Sigmoid colon (tissue), 7 donors: ENCODE measurements around the gene SPATA31C2. TPM values are rescaled to one million over a fixed set of nuclear protein-coding genes. Genes with fewer than 3 reads are reported as not detected.

Source experiments
- DNase-seq: peaks from one replicate; pipeline ENCODE4 v3.0.0-alpha.2; 2019
- H3K27ac ChIP-seq, 4 donors: fragments of 200-600 bp; sonication (generic); one replicate each; pipeline ENCODE4 v1.5.1; 2016 to 2019; ENCODE audit warnings: mild to moderate bottlenecking in 1 of 4
- H3K27me3 ChIP-seq, 3 donors: fragments of 200-600 bp; sonication (generic); one replicate each; pipeline ENCODE4 v1.5.1; 2019; ENCODE audit warnings: mild to moderate bottlenecking in 1 of 3
- H3K36me3 ChIP-seq, 4 donors: fragments of 200-600 bp; sonication (generic); one replicate each; pipeline ENCODE4 v1.5.1; 2016 to 2019
- H3K4me1 ChIP-seq, 4 donors: fragments of 200-600 bp; sonication (generic); one replicate each; pipeline ENCODE4 v1.5.1; 2017 to 2019
- H3K4me3 ChIP-seq, 4 donors: fragments of 200-600 bp; sonication (generic); one replicate each; pipeline ENCODE4 v1.5.1; 2017 to 2019; ENCODE audit warnings: mild to moderate bottlenecking in 2 of 4, moderate library complexity in 1 of 4
- H3K9me3 ChIP-seq, 4 donors: fragments of 200-600 bp in 3 of 4; sonication (generic) in 3 of 4; one replicate each; pipeline versions ENCODE4 v1.5.1 to v1.6.1; 2013 to 2019
- CTCF ChIP-seq, 4 experiments: fragments of 450-650 bp in 3 of 4; fragments of 200-600 bp in 1 of 4; IDR thresholded peaks; one replicate each; pipeline ENCODE4 v1.5.1; 2016 to 2019; ENCODE audit warnings: antibody characterized with exemption in 4 of 4, mild to moderate bottlenecking in 3 of 4, moderate library complexity in 2 of 4
- EP300 ChIP-seq, 4 donors: sonication (generic); formaldehyde crosslinking; IDR thresholded peaks; one replicate each; pipeline ENCODE4 v1.6.1; 2017; ENCODE audit warnings: antibody characterized with exemption in 4 of 4
- POLR2A ChIP-seq, 2 donors: fragments of 450-650 bp; IDR thresholded peaks; one replicate each; pipeline ENCODE4 v1.6.1; 2016; ENCODE audit warnings: antibody characterized with exemption in 2 of 2, mild to moderate bottlenecking in 2 of 2, moderate library complexity in 2 of 2
- POLR2AphosphoS5 ChIP-seq, 4 donors: sonication (generic); formaldehyde crosslinking; IDR thresholded peaks; one replicate each; pipeline ENCODE4 v1.6.1; 2017; ENCODE audit warnings: antibody characterized with exemption in 4 of 4
- WGBS, 2 donors: extraction: QIAGEN DNeasy Blood & Tissue Kit; methylation state at CpG; one replicate each; pipeline ENCODE4 v1.1.7; 2013; 5-methylcytosine and 5-hydroxymethylcytosine counted together
- intact Hi-C: fragments of 100-400 bp; cut with DNase I; formaldehyde crosslinking; loops from one replicate; pipeline ENCODE4 v1.15.1; 2023
- polyA plus RNA-seq, 3 donors: library from polyadenylated mRNA; stranded (reverse); fragments of 200-250 nt; gene quantifications; one replicate each; pipeline ENCODE4 v1.2.3, GENCODE V29; 2013
- total RNA-seq, 4 donors: library from RNA; depleted of rRNA; stranded (reverse); fragments of >200 nt; gene quantifications; one replicate each; pipeline ENCODE4 v1.1.0, GENCODE V29; 2016
- donor health status: healthy with polysubstance abuse.
- donor health status: Bipolar disorder and iron deficiency.
- donor health status: healthy.

Gene SPATA31C2
- total and polyA plus RNA-seq, 7 donors, result not detected

DNA sequence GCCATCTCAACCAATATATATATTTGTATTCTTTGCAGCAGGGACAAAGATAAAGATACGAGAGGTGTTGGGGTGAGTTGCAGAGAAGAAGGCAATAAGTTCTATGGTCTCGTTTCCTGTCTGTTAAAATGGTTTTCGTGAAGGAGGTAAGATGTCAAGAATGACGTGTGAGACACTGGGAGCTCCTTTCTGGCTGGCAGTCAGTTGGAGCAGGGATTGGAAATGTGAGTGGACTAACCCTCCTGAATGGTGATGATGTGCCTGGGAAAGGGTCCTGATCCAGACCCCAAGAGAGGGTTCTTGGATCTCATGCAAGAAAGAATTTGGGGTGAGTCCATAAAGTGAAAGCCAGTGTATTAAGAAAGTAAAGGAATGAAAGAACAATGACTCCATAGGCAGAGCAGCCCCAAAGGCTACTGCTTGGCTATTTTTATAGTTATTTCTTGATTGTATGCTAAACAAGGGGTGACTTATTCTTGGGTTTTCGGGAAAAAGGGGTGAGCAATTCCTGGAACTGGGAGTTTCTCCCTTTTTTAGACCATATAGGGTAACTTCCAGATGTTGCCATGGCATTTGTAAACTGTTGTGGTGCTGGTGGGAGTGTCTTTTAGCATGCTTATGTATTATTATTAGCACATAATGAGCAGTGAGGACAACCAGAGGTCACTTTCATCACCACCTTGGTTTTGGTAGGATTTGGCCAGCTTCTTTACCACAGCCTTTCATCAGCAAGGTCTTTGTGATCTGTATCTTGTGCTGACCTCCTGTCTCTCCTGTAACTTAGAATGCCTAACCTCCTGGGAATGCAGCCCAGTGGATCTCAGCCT lies 53.7 kb downstream of the SPATA31C2 start:
- no peaks in the 10 kb centered on the region for H3K36me3 ChIP-seq
- intact Hi-C loops, result no loop called here
- H3K27me3 ChIP-seq, result no peaks in the 10 kb centered on the region
- H3K4me3 ChIP-seq, result no peak overlapping the region
- no peak for DNase-seq
- H3K4me1 ChIP-seq, result no peaks in the 10 kb centered on the region
- H3K27ac ChIP-seq, result no peak overlapping the region
- 87 to 88% methylated on average over 5 of the region's 5 CpGs for WGBS, 2 donors
- TF ChIP-seq EP300 (IDR thresholded peaks at IDR 0.05) (no peak), POLR2A (IDR thresholded peaks at IDR 0.05) (no peak), POLR2AphosphoS5 (IDR thresholded peaks at IDR 0.05) (no peak), CTCF (IDR thresholded peaks at IDR 0.05) (no peak)
- H3K9me3 ChIP-seq, result no peaks in the 10 kb centered on the region

Other genes with a start within 250 kb of the SPATA31C2 start
- gene SPATA31C1, start 220.5 kb downstream of the SPATA31C2 start, total RNA-seq, result not detected
- not detected for gene SPATA31C1, start 220.5 kb downstream of the SPATA31C2 start, polyA plus RNA-seq
- gene CDK20, start 163.9 kb downstream of the SPATA31C2 start, total RNA-seq, result 1 to 10 TPM; 5.4 to 9.4 (median 7.2) TPM
- gene CDK20, start 163.9 kb downstream of the SPATA31C2 start, polyA plus RNA-seq, result 1 to 10 TPM; 4.4 to 9.0 (median 5.8) TPM
- gene SPIN1, start 250.0 kb upstream of the SPATA31C2 start, total RNA-seq, result 100 to 1,000 TPM in 1 of 4 donors, 10 to 100 TPM in 3; 79.2 to 102 (median 83.1) TPM
- 10 to 100 TPM; 23.3 to 34.8 (median 32.1) TPM for gene SPIN1, start 250.0 kb upstream of the SPATA31C2 start, polyA plus RNA-seq